22Rv1 (cell line): ENCODE measurements around the gene RIN1.

Experiments
- H3K27ac ChIP-seq: fragments of 450-650 bp; 2 replicates; pipeline ENCODE4 v1.5.1; 2017
- ZFX ChIP-seq: fragments of 450-650 bp; IDR thresholded peaks from 2 replicates; pipeline ENCODE4 v1.6.1; 2017; ENCODE audit warnings: antibody characterized with exemption, borderline replicate concordance
- TF ChIP-seq, protein P1 (sequence below): fragments of 450-650 bp; IDR thresholded peaks from 2 replicates; pipeline ENCODE4 v1.5.1; 2017; ENCODE audit warnings: mild to moderate bottlenecking

RIN1 gene

DNA sequence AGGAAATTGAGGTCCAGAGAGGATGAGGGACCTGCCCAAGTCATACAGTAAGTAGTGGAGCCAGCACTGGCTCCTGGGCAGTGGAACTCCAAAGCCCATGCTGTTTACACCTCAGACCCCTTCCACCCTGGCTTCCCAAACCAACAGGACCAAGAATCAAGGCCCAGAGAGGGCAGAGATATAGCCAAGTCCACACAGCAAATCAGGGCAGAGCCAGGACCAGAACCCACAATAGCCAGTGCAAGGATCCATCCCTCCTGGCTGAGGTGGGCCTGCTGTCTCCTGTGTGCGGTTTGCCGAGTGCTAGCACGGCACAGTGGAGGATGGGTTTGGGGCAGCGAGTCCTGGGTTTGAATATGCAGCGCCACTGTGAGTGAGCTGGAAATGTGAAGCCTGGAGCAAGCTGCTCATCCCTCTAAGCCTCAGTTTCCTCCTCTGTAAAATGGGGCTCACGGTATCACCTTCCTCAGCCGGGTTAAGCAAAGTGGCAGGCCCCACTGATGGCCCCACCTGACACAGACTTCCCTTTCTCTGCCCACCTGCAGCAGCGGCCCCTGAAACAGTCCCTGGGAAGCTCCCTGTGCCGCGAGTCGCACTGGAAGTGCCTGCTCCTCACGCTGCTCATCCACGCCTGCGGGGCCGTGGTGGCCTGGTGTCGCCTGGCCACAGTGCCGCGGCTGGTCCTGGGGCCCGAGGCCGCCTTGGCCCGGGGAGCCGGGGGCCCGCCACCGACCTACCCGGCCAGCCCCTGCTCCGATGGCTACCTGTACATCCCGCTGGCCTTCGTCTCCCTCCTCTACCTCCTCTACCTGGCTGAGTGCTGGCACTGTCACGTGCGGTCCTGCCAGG is 42.2 kb downstream of the RIN1 start:
- no peak overlapping the region for H3K27ac ChIP-seq
- TF ChIP-seq, protein P1, sequence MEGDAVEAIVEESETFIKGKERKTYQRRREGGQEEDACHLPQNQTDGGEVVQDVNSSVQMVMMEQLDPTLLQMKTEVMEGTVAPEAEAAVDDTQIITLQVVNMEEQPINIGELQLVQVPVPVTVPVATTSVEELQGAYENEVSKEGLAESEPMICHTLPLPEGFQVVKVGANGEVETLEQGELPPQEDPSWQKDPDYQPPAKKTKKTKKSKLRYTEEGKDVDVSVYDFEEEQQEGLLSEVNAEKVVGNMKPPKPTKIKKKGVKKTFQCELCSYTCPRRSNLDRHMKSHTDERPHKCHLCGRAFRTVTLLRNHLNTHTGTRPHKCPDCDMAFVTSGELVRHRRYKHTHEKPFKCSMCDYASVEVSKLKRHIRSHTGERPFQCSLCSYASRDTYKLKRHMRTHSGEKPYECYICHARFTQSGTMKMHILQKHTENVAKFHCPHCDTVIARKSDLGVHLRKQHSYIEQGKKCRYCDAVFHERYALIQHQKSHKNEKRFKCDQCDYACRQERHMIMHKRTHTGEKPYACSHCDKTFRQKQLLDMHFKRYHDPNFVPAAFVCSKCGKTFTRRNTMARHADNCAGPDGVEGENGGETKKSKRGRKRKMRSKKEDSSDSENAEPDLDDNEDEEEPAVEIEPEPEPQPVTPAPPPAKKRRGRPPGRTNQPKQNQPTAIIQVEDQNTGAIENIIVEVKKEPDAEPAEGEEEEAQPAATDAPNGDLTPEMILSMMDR = no peak
- no peak for TF ChIP-seq ZFX

DNA sequence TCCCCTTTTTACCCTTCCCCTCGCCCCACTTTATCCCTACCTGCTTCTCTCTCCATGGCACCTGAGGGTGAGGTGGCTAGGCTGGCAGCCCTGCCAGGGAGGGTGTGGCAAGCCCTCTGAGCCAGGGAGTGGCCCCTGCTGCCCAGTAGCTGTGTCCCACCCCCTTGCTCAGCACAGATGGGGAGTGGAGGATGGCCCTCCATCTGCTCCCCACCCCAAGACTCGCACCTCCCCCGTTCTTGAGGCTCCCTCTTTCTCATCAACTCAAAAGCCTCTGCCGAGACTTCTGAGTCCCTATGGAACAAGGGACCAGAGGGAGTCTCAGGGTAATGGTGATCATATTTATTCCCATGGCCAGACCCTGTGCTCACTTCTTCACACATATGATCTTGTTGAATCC is 42.9 kb downstream of the RIN1 start:
- no peak overlapping the region for H3K27ac ChIP-seq
- no peak for TF ChIP-seq ZFX
- TF ChIP-seq, protein P1 = no peak

DNA sequence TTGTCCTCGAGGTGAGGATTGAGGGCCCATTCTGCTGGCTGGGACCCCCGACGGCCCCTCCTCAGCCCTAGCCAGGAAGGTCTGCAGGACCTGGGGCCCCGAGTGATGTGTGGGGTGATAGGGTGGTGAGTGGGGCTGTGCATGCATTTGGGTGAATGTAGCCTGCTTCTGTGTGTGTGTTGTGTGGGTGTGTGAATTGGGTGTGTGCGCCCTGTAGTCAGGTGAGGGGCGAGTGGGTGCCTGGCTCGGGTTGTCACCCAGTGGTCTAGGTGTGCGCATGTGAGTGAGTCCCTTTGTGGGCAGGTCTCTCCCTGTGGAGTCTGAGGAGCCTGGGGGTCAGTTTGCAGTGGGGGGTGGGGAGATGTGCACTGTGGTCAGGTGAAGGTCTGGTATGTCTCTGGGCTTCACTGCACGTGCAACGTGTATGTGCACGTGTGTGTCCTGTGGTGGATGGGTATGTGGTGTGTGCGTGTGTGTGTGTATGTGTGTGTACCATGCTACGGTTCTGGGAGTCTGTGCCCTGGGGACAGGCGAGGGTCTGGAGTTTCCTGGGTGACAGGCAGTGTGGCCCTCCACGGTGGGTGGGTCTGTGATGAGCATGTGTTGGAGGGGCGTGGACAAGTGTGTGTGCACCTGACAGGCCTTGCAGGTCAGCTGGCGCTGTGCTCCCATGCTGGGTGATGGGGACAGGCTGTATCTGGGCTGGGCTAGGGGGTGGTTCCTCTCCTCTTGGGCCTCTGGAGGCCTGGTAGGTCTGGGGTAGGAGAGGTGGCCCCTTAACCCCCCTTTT is 43.5 kb downstream of the RIN1 start:
- TF ChIP-seq, protein P1 = no peak
- TF ChIP-seq ZFX = no peak
- H3K27ac ChIP-seq = no peak overlapping the region

DNA sequence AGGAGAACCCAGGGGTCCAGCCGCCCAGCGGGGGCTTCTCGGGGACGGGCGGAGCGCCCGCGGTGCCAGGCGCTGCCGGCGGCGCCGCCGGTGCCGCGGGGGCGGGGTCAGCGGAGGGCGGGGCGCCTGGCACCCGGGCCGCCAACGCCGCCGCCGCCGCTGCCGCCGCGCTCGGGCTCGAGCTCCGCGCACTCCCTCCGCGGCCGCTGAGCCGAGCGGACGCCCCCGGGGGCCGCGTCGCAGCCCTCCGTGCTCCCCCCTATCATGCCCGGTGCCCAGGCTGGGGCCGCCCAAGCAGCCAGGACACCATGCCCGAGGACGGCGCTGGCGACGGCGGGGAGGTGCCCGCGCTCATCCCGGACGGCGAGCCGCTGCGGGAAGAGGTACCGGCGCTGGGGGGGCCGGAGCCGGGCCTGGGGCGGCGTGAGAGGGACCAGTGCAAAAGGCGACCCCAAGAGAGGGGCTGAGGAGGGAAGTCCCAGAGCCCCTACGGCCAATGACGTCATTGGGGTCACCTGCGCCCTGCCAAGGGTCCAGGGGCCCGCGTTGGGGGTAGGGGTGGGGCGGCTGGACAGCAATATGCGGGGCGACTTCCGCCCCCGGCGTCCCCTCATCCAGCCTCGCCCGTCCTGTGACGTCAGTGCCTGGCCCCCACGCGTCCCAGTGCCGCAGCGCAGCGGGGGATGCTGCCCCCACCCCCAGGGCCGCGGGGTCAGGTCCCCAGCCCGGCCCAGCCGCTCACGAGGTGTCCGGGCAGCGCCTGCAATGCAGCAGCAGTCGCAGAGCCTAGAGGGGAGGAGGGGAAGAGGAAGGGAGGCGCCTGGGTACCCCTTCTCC is 44.3 kb downstream of the RIN1 start, which contains the start of gene TMEM151A:
TMEM151A (plus strand) TSS at position 189 of the 837 bp plus-strand sequence; CDS start at position 309, 120 bp downstream.
- TF ChIP-seq ZFX = no peak
- TF ChIP-seq, protein P1 = no peak
- H3K27ac ChIP-seq = peak within 1 kb of the TSS; percentile 94

DNA sequence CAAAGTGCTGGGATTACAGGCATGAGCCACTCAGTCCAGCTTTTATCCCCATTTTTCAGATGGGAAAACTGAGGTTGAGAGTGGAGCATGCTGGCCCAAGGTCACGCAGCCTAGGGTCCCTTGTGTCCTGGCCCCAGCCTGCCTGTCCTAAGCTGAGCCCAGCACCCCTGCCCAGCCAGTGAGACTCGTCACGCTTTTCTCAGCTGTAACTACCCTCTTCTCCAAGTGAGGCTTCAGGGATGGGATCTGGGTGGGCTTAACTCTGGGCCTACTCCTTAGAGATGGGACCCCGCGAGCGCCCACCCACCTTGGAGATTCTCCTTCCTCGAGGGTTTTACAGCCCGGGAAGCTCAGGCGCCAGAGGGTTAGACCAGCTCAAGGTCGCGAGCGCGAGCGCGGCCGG is 44.9 kb downstream of the RIN1 start:
- TF ChIP-seq, protein P1 = no peak
- H3K27ac ChIP-seq = peak overlapping the region; percentile 94

DNA sequence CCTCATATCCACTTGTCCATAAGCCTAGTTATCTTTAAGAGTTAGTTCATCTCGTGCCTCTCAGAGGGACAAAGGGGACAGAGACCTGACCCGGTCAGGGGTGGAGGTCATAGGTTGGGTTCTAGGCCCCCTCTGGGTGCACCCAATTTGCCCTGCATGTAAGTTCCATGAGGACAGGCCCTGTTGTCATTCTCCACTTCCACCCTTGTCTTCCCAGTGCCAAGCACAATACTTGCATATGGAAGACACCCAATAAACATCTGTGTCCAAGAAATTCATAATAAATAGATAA is 46.0 kb downstream of the RIN1 start:
- peak overlapping the region; percentile 94 for H3K27ac ChIP-seq
- TF ChIP-seq, protein P1 = no peak
- TF ChIP-seq ZFX = no peak
